Activated B cell treated with CpG ODN at 0.5 μM for 24 hours (primary cell): Measurements from ENCODE around the gene DTL. TPM values are rescaled to one million over a fixed set of nuclear protein-coding genes. Genes with fewer than 3 reads are reported as not detected.

Experiments
- ATAC-seq: fragments of 200-7000 bp; cut with Tn5 transposase; one replicate; pipeline ENCODE4 v1.10.0; 2021; ENCODE audit warnings: low read depth, mild to moderate bottlenecking, moderate library complexity
- CTCF ChIA-PET: fragments of 350-600 bp; sonication (Branson Sonifier 250); formaldehyde crosslinking; loops from one replicate; lab custom pipeline; 2021; ENCODE audit warnings: antibody characterized with exemption; lab: Charles Lee
- POLR2A ChIA-PET: fragments of 350-600 bp; sonication (Branson Sonifier 250); formaldehyde crosslinking; loops from one replicate; lab custom pipeline; 2021; ENCODE audit warnings: antibody characterized with exemption; lab: Charles Lee
- DNase-seq: peaks from one replicate; pipeline ENCODE4 v3.0.0; 2022
- H3K27ac Mint-ChIP-seq: one replicate; pipeline ENCODE4 v1.8.0; 2020; ENCODE audit warnings: mixed read lengths
- H3K27me3 Mint-ChIP-seq: one replicate; pipeline ENCODE4 v1.8.0; 2021; ENCODE audit warnings: mixed read lengths
- H3K36me3 Mint-ChIP-seq: one replicate; pipeline ENCODE4 v1.8.0; 2021; ENCODE audit warnings: low read depth, mixed read lengths
- H3K4me1 Mint-ChIP-seq: one replicate; pipeline ENCODE4 v1.8.0; 2021; ENCODE audit warnings: mixed read lengths
- H3K4me3 Mint-ChIP-seq: one replicate; pipeline ENCODE4 v1.8.0; 2020; ENCODE audit warnings: mild to moderate bottlenecking, mixed read lengths
- H3K9me3 Mint-ChIP-seq: one replicate; pipeline ENCODE4 v1.8.0; 2020; ENCODE audit warnings: mixed read lengths
- CTCF ChIP-seq: fragments of 200-600 bp; IDR thresholded peaks from one replicate; pipeline ENCODE4 v1.8.0; 2022; ENCODE audit warnings: antibody characterized with exemption, mild to moderate bottlenecking
- intact Hi-C: fragments of 100-400 bp; cut with micrococcal nuclease; formaldehyde crosslinking; loops from one replicate; pipeline ENCODE4 v1.15.1; 2024
- total RNA-seq: library from RNA; stranded (reverse); gene quantifications from 2 replicates; pipeline ENCODE4 v1.2.3, GENCODE V29; 2022

Gene DTL
- total RNA-seq, 1 donor from 2014 or later, result 5.0 TPM

- ATAC-seq (no peak), DNase-seq (no peak)
- intact Hi-C loops, result no loop called here
- Mint-ChIP-seq H3K27me3 (no peaks in the 10 kb centered on the region), H3K4me3 (no peak overlapping the region), H3K4me1 (no peaks in the 10 kb centered on the region), H3K27ac (no peak overlapping the region), H3K9me3 (peaks cover 4% of the 10 kb centered on the region), H3K36me3 (no peaks in the 10 kb centered on the region)
- TF ChIP-seq CTCF, result no peak
- ChIA-PET POLR2A (no interaction called here), CTCF (no interaction called here)
Measured at GRCh38 chr1:212152869-212153268, 117.3 kb downstream of the DTL start.

- Mint-ChIP-seq H3K4me3 (no peak overlapping the region), H3K4me1 (no peaks in the 10 kb centered on the region), H3K36me3 (no peaks in the 10 kb centered on the region), H3K27me3 (no peaks in the 10 kb centered on the region), H3K9me3 (peaks cover 4% of the 10 kb centered on the region), H3K27ac (no peak overlapping the region)
- intact Hi-C loops, result no loop called here
- CTCF ChIA-PET, result no interaction called here
- ATAC-seq (no peak), DNase-seq (no peak)
- POLR2A ChIA-PET, result no interaction called here
- TF ChIP-seq CTCF, result no peak
Measured at GRCh38 chr1:212153635-212154034, 118.1 kb downstream of the DTL start.

Other genes with a start within 250 kb of the DTL start
- gene LPGAT1, start 205.0 kb upstream of the DTL start, total RNA-seq, result 39.2 and 43.6 TPM in 2 replicates
- 19.1 and 19.9 TPM in 2 replicates for gene INTS7, start 191 bp upstream of the DTL start, total RNA-seq
- 27.9 and 31.6 TPM in 2 replicates for gene PPP2R5A, start 249.7 kb downstream of the DTL start, total RNA-seq